HFFc6 (cell line): ENCODE results near the gene RPRD1A. TPM values are rescaled to one million over a fixed set of nuclear protein-coding genes. Genes with fewer than 3 reads are reported as not detected.

Source experiments
- DNase-seq: peaks from one replicate; pipeline ENCODE4 v3.0.0-alpha.2; 2018
- H3K27ac Mint-ChIP-seq: 2 replicates; pipeline ENCODE4 v1.8.0; 2020; ENCODE audit warnings: mild to moderate bottlenecking, mixed read lengths
- H3K27me3 Mint-ChIP-seq: 2 replicates; pipeline ENCODE4 v1.8.0; 2021; ENCODE audit warnings: mild to moderate bottlenecking, moderate library complexity, mixed read lengths; ENCODE audit not compliant: insufficient read depth
- H3K36me3 Mint-ChIP-seq: 2 replicates; pipeline ENCODE4 v1.8.0; 2021; ENCODE audit warnings: low read depth, mixed read lengths
- H3K4me1 Mint-ChIP-seq: 2 replicates; pipeline ENCODE4 v1.8.0; 2020; ENCODE audit warnings: low read depth, mixed read lengths
- H3K4me3 Mint-ChIP-seq: 2 replicates; pipeline ENCODE4 v1.8.0; 2020; ENCODE audit warnings: mild to moderate bottlenecking, moderate library complexity, mixed read lengths
- H3K9me3 Mint-ChIP-seq: 2 replicates; pipeline ENCODE4 v1.8.0; 2020; ENCODE audit warnings: mild to moderate bottlenecking, mixed read lengths
- CTCF ChIP-seq: fragments of 200-600 bp; sonication (generic); IDR thresholded peaks from 2 replicates; pipeline ENCODE4 v1.5.0; 2021; ENCODE audit warnings: antibody characterized with exemption, mild to moderate bottlenecking
- total RNA-seq, 6 experiments: library from RNA; stranded (reverse); fragmentation: NEBNext Ultra II Directional; extraction: Animal tissue kit (Norgen Biotek cat#: 25700); gene quantifications; 2 replicates in 1 of 6; 3 replicates in 5 of 6; pipeline ENCODE4 v1.2.3, GENCODE V29; 2021

The RPRD1A gene
- total RNA-seq, 6 experiments from 2014 or later: 44.6 to 55.1 (median 46.1) TPM

GRCh38 chr18:36012891-36013290 is 54.5 kb downstream of the RPRD1A start:
- no peak for DNase-seq
- H3K27me3 Mint-ChIP-seq: no peaks in the 10 kb centered on the region; the same call in none of the 2 replicates
- no peak overlapping the region for H3K27ac Mint-ChIP-seq
- no peaks in the 10 kb centered on the region for H3K9me3 Mint-ChIP-seq
- TF ChIP-seq CTCF: no peak
- H3K36me3 Mint-ChIP-seq: no peaks in the 10 kb centered on the region
- no peak overlapping the region for H3K4me3 Mint-ChIP-seq
- peaks cover 20% of the 10 kb centered on the region for H3K4me1 Mint-ChIP-seq

GRCh38 chr18:36009214-36009613 is 58.1 kb downstream of the RPRD1A start:
- Mint-ChIP-seq H3K9me3 (no peaks in the 10 kb centered on the region), H3K36me3 (no peaks in the 10 kb centered on the region), H3K4me1 (peaks cover 10% of the 10 kb centered on the region), H3K27ac (no peak overlapping the region), H3K4me3 (no peak overlapping the region), H3K27me3 (no peaks in the 10 kb centered on the region; the same call in none of the 2 replicates)
- no peak for DNase-seq
- no peak for TF ChIP-seq CTCF

GRCh38 chr18:36006997-36007396 is 60.4 kb downstream of the RPRD1A start:
- H3K4me3 Mint-ChIP-seq: no peak overlapping the region
- no peak overlapping the region for H3K27ac Mint-ChIP-seq
- no peaks in the 10 kb centered on the region for H3K36me3 Mint-ChIP-seq
- 0 out of 2 replicates have a peak, but pooled peaks cover 4% of the 10 kb centered on the region for H3K4me1 Mint-ChIP-seq
- H3K27me3 Mint-ChIP-seq: no peaks in the 10 kb centered on the region; the same call in 1 of the 2 replicates
- DNase-seq: no peak
- H3K9me3 Mint-ChIP-seq: no peaks in the 10 kb centered on the region
- no peak for TF ChIP-seq CTCF

GRCh38 chr18:35999925-36000324 is 67.4 kb downstream of the RPRD1A start:
- no peaks in the 10 kb centered on the region for H3K36me3 Mint-ChIP-seq
- no peaks in the 10 kb centered on the region for H3K4me1 Mint-ChIP-seq
- no peak overlapping the region for H3K27ac Mint-ChIP-seq
- DNase-seq: no peak
- no peaks in the 10 kb centered on the region for H3K9me3 Mint-ChIP-seq
- no peaks in the 10 kb centered on the region for H3K27me3 Mint-ChIP-seq
- no peak overlapping the region for H3K4me3 Mint-ChIP-seq
- no peak for TF ChIP-seq CTCF

GRCh38 chr18:35998967-35999366 is 68.4 kb downstream of the RPRD1A start:
- Mint-ChIP-seq H3K27me3 (no peaks in the 10 kb centered on the region), H3K27ac (no peak overlapping the region), H3K36me3 (no peaks in the 10 kb centered on the region), H3K4me3 (no peak overlapping the region), H3K4me1 (no peaks in the 10 kb centered on the region), H3K9me3 (no peaks in the 10 kb centered on the region)
- no peak for DNase-seq
- peak; percentile 74 for TF ChIP-seq CTCF

- H3K9me3 Mint-ChIP-seq: no peaks in the 10 kb centered on the region
- no peak overlapping the region for H3K27ac Mint-ChIP-seq
- no peaks in the 10 kb centered on the region for H3K36me3 Mint-ChIP-seq
These were observed 74.3 kb downstream of the RPRD1A start for GRCh38 chr18:35993013-35993412.

More at GRCh38 chr18:35993013-35993412, 74.3 kb downstream of the RPRD1A start:
- TF ChIP-seq CTCF: no peak
- Mint-ChIP-seq H3K4me1 (peaks cover 14% of the 10 kb centered on the region), H3K4me3 (no peak overlapping the region), H3K27me3 (no peaks in the 10 kb centered on the region)
- no peak for DNase-seq
